RWPE2 (cell line): ENCODE results near the gene MCTP2.

Experiments used
- ATAC-seq: fragments of 200-7000 bp; cut with Tn5 transposase; 3 replicates; pipeline ENCODE4 v1.9.1; 2021; ENCODE audit warnings: low read depth
- DNase-seq: peaks from one replicate; pipeline ENCODE4 v3.0.0-alpha.2; 2020; ENCODE audit warnings: low spot score
- H3K27ac ChIP-seq: fragments of 450-650 bp; 2 replicates; pipeline ENCODE4 v1.5.1; 2017; ENCODE audit warnings: mild to moderate bottlenecking; ENCODE audit not compliant: poor library complexity, severe bottlenecking
- H3K27me3 ChIP-seq: fragments of 250-450 bp; sonication (Bioruptor Pico); 2 replicates; pipeline ENCODE4 v1.5.1; 2021; ENCODE audit warnings: mild to moderate bottlenecking, moderate library complexity; ENCODE audit not compliant: insufficient read depth, poor library complexity, severe bottlenecking
- H3K36me3 ChIP-seq: fragments of 250-450 bp; sonication (Bioruptor Pico); 2 replicates; pipeline ENCODE4 v1.5.1; 2020; ENCODE audit warnings: low read depth, mild to moderate bottlenecking, moderate library complexity
- H3K4me1 ChIP-seq: fragments of 250-450 bp; sonication (Bioruptor Pico); 2 replicates; pipeline ENCODE4 v1.5.1; 2021; ENCODE audit warnings: mild to moderate bottlenecking, moderate library complexity; ENCODE audit not compliant: insufficient read depth, poor library complexity, severe bottlenecking
- H3K4me3 ChIP-seq: fragments of 250-450 bp; sonication (Bioruptor Pico); 2 replicates; pipeline ENCODE4 v1.5.1; 2021; ENCODE audit warnings: mild to moderate bottlenecking, moderate library complexity; ENCODE audit not compliant: severe bottlenecking
- H3K9me3 ChIP-seq: fragments of 250-450 bp; sonication (Bioruptor Pico); 2 replicates; pipeline ENCODE4 v1.5.1; 2021; ENCODE audit warnings: mild to moderate bottlenecking, moderate library complexity; ENCODE audit not compliant: severe bottlenecking
- CTCF ChIP-seq: fragments of 450-650 bp; IDR thresholded peaks from one replicate; pipeline ENCODE4 v1.5.1; 2017; ENCODE audit warnings: mild to moderate bottlenecking, moderate library complexity; ENCODE audit not compliant: poor library complexity, severe bottlenecking

MCTP2 gene

GRCh38 chr15:94324835-94325767, 93.7 kb downstream of the MCTP2 start:
- no peak for TF ChIP-seq CTCF
- H3K27me3 ChIP-seq, result no peaks in the 10 kb centered on the region

GRCh38 chr15:94327356-94327936, 96.1 kb downstream of the MCTP2 start:
- TF ChIP-seq CTCF, result peak; percentile 97
- Histone ChIP-seq H3K4me3 (no peak overlapping the region), H3K27me3 (no peaks in the 10 kb centered on the region), H3K36me3 (peaks cover 1% of the 10 kb centered on the region; the same call in 1 of the 2 replicates), H3K4me1 (peaks cover 12% of the 10 kb centered on the region), H3K27ac (no peak overlapping the region), H3K9me3 (no peaks in the 10 kb centered on the region)
- ATAC-seq (peak; percentile 57), DNase-seq (no peak)

More at GRCh38 chr15:94324835-94325767, 93.7 kb downstream of the MCTP2 start:
- H3K36me3 ChIP-seq, result peaks cover 3% of the 10 kb centered on the region; the same call in 1 of the 2 replicates
- peaks cover 12% of the 10 kb centered on the region for H3K4me1 ChIP-seq
- H3K27ac ChIP-seq, result no peak overlapping the region
- H3K4me3 ChIP-seq, result no peak overlapping the region
- no peaks in the 10 kb centered on the region for H3K9me3 ChIP-seq
- no peak for DNase-seq
- peak; percentile 43; the same call in 2 of the 3 replicates for ATAC-seq

- Histone ChIP-seq H3K9me3 (no peaks in the 10 kb centered on the region), H3K27me3 (no peaks in the 10 kb centered on the region), H3K27ac (no peak overlapping the region), H3K4me3 (no peak overlapping the region), H3K4me1 (no peaks in the 10 kb centered on the region), H3K36me3 (no peaks in the 10 kb centered on the region)
- TF ChIP-seq CTCF, result no peak
- no peak for ATAC-seq
- DNase-seq, result no peak
These were observed 100.4 kb downstream of the MCTP2 start for GRCh38 chr15:94331731-94332130.

- no peak for TF ChIP-seq CTCF
- H3K27me3 ChIP-seq, result no peaks in the 10 kb centered on the region
- DNase-seq (no peak), ATAC-seq (no peak)
- H3K4me1 ChIP-seq, result no peaks in the 10 kb centered on the region
- H3K27ac ChIP-seq, result no peak overlapping the region
- no peaks in the 10 kb centered on the region for H3K9me3 ChIP-seq
- no peak overlapping the region for H3K4me3 ChIP-seq
- peaks cover 6% of the 10 kb centered on the region; the same call in 1 of the 2 replicates for H3K36me3 ChIP-seq
These were observed 104.3 kb downstream of the MCTP2 start for GRCh38 chr15:94335616-94336015.
